OCI-LY1 (cell line): ENCODE results near the gene ELOVL6.

Experiments used
- H2AFZ ChIP-seq: fragments of 200-600 bp; sonication (generic), shearing (Covaris generic); 2 replicates; pipeline ENCODE4 v1.6.0; 2014; ENCODE audit warnings: antibody characterized with exemption, mild to moderate bottlenecking, low read length
- H3F3A ChIP-seq: fragments of 200-600 bp; sonication (generic), shearing (Covaris generic); 2 replicates; pipeline ENCODE4 v1.6.0; 2014; ENCODE audit warnings: mild to moderate bottlenecking, antibody characterized with exemption, low read length, moderate library complexity; ENCODE audit not compliant: insufficient read depth
- H3K27ac ChIP-seq: fragments of 200-600 bp; sonication (generic); 2 replicates; pipeline ENCODE4 v1.5.1; 2014; ENCODE audit warnings: low read length, mixed run types, mild to moderate bottlenecking, low read depth; ENCODE audit not compliant: poor library complexity, severe bottlenecking
- H3K27me3 ChIP-seq: fragments of 200-600 bp; sonication (generic); 2 replicates; pipeline ENCODE4 v1.6.0; 2014; ENCODE audit warnings: antibody characterized with exemption, mild to moderate bottlenecking, low read length, moderate library complexity; ENCODE audit not compliant: insufficient read depth
- H3K36me3 ChIP-seq: fragments of 200-600 bp; sonication (generic); 2 replicates; pipeline ENCODE4 v1.6.1; 2014; ENCODE audit warnings: mild to moderate bottlenecking, antibody characterized with exemption, low read length, moderate library complexity, mixed read lengths; ENCODE audit not compliant: insufficient read depth
- H3K4me1 ChIP-seq: fragments of 200-600 bp; sonication (generic); 2 replicates; pipeline ENCODE4 v1.5.1; 2014; ENCODE audit warnings: mild to moderate bottlenecking, low read length, moderate library complexity; ENCODE audit not compliant: insufficient read depth, severe bottlenecking
- H3K4me2 ChIP-seq: fragments of 200-600 bp; sonication (generic), shearing (Covaris generic); 2 replicates; pipeline ENCODE4 v1.6.1; 2014; ENCODE audit warnings: low read length
- H3K4me3 ChIP-seq: fragments of 200-600 bp; sonication (generic); 2 replicates; pipeline ENCODE4 v1.5.1; 2014; ENCODE audit warnings: low read length, low read depth, mild to moderate bottlenecking, mixed read lengths; ENCODE audit not compliant: poor library complexity, severe bottlenecking
- H3K79me2 ChIP-seq: fragments of 200-600 bp; shearing (Covaris generic); 2 replicates; pipeline ENCODE4 v1.6.1; 2016; ENCODE audit warnings: mixed run types, low read length, mixed read lengths; ENCODE audit not compliant: insufficient read depth
- H3K9ac ChIP-seq: fragments of 200-600 bp; sonication (generic), shearing (Covaris generic); 2 replicates; pipeline ENCODE4 v1.6.1; 2014; ENCODE audit warnings: mild to moderate bottlenecking, low read length, mixed read lengths
- H3K9me2 ChIP-seq: fragments of 200-600 bp; sonication (generic), shearing (Covaris generic); 2 replicates; pipeline ENCODE4 v1.6.1; 2014; ENCODE audit warnings: low read depth, mild to moderate bottlenecking, low read length, mixed read lengths
- H3K9me3 ChIP-seq: fragments of 200-600 bp; shearing (Covaris generic); 2 replicates; pipeline ENCODE4 v1.6.1; 2014; ENCODE audit warnings: low read length, mixed read lengths
- H4K20me1 ChIP-seq: fragments of 200-600 bp; sonication (generic), shearing (Covaris generic); 2 replicates; pipeline ENCODE4 v1.6.0; 2016; ENCODE audit warnings: mild to moderate bottlenecking, low read length; ENCODE audit not compliant: insufficient read depth
- CTCF ChIP-seq: fragments of 200-600 bp; sonication (generic), shearing (Covaris generic); IDR thresholded peaks from 2 replicates; pipeline ENCODE4 v1.5.1; 2017; ENCODE audit warnings: mild to moderate bottlenecking, antibody characterized with exemption, low read length, moderate library complexity, mixed read lengths
- EZH2 ChIP-seq: fragments of 200-600 bp; sonication (generic), shearing (Covaris generic); IDR thresholded peaks from 2 replicates; pipeline ENCODE4 v1.8.0; 2017; ENCODE audit warnings: borderline replicate concordance, mixed run types, mild to moderate bottlenecking, antibody characterized with exemption, low read length, moderate library complexity, mixed read lengths

Gene ELOVL6

GRCh38 chr4:110003401-110004187 lies 194.8 kb downstream of the ELOVL6 start:
- Histone ChIP-seq H3K36me3 (no peaks in the 10 kb centered on the region), H3K4me1 (no peaks in the 10 kb centered on the region), H3K9me3 (no peaks in the 10 kb centered on the region), H3K4me2 (no peak overlapping the region), H4K20me1 (no peaks in the 10 kb centered on the region), H2AFZ (no peak overlapping the region), H3K27me3 (no peaks in the 10 kb centered on the region), H3K9ac (no peak overlapping the region), H3K79me2 (no peaks in the 10 kb centered on the region), H3K9me2 (no peaks in the 10 kb centered on the region), H3K4me3 (no peak overlapping the region), H3F3A (no peaks in the 10 kb centered on the region), H3K27ac (no peak overlapping the region)
- TF ChIP-seq CTCF, result no peak
- no peak for TF ChIP-seq EZH2

GRCh38 chr4:110002326-110002725 lies 196.1 kb downstream of the ELOVL6 start:
- Histone ChIP-seq H3K9me3 (no peaks in the 10 kb centered on the region), H3K36me3 (no peaks in the 10 kb centered on the region), H3K27ac (no peak overlapping the region), H3K4me3 (no peak overlapping the region), H4K20me1 (no peaks in the 10 kb centered on the region), H3K4me1 (no peaks in the 10 kb centered on the region), H3K4me2 (no peak overlapping the region), H3K79me2 (no peaks in the 10 kb centered on the region), H2AFZ (no peak overlapping the region), H3K9me2 (no peaks in the 10 kb centered on the region), H3K27me3 (no peaks in the 10 kb centered on the region), H3F3A (no peaks in the 10 kb centered on the region), H3K9ac (no peak overlapping the region)
- TF ChIP-seq EZH2 (no peak), CTCF (no peak)

GRCh38 chr4:109999585-109999912 lies 198.9 kb downstream of the ELOVL6 start:
- no peaks in the 10 kb centered on the region for H3K9me2 ChIP-seq
- no peaks in the 10 kb centered on the region for H3K27me3 ChIP-seq
- no peaks in the 10 kb centered on the region for H3K36me3 ChIP-seq
- no peak overlapping the region for H3K4me2 ChIP-seq
- no peak overlapping the region for H3K27ac ChIP-seq
- TF ChIP-seq EZH2 (no peak), CTCF (no peak)
- no peaks in the 10 kb centered on the region for H4K20me1 ChIP-seq
- H3K9me3 ChIP-seq, result no peaks in the 10 kb centered on the region
- H3K4me1 ChIP-seq, result peaks cover 3% of the 10 kb centered on the region
- H2AFZ ChIP-seq, result no peak overlapping the region
- H3K4me3 ChIP-seq, result no peak overlapping the region
- no peaks in the 10 kb centered on the region for H3K79me2 ChIP-seq
- no peak overlapping the region for H3K9ac ChIP-seq
- H3F3A ChIP-seq, result no peaks in the 10 kb centered on the region
